CD4-positive, alpha-beta T cell treated with Interleukin-6 at 100 ng/mL for 8 hours (primary cell): Measurements from ENCODE around the gene ZCCHC24.
"Not testable (repeated sequence)": the region's sequence is repeated elsewhere in the genome, so short reads cannot be mapped to it uniquely, and the experiment has no call there.

Source experiments
- DNase-seq: peaks from one replicate; pipeline ENCODE4 v3.0.0-alpha.2; 2020; ENCODE audit warnings: mixed read lengths, low spot score

Gene ZCCHC24

GRCh38 chr10:79472951-79473350 lies 27.5 kb upstream of the ZCCHC24 start:
- no peak for DNase-seq

GRCh38 chr10:79472449-79472848 lies 27.0 kb upstream of the ZCCHC24 start:
- no peak for DNase-seq

- no peak for DNase-seq
These were observed 26.4 kb upstream of the ZCCHC24 start for GRCh38 chr10:79471776-79472175.

DNA sequence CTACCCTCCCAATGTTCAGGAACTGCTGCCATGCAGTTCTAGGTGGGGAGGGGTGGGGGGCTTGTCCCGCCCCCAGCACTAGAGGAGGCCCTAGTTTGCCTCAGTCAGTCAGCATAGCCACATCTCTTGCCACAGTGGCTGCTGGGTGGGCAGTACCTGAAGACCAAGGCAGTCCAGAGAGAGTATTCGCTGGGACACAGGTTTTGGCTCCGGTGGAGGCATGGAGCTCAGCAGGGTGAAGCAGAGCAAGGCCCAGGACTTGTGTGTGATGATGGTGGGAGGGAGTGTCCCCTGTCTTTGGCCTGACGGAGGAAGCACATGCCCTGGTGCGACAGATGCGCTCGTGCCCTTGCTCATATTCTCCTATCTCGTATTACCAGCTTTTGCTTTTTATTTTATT lies 24.7 kb upstream of the ZCCHC24 start:
- no peak for DNase-seq

DNA sequence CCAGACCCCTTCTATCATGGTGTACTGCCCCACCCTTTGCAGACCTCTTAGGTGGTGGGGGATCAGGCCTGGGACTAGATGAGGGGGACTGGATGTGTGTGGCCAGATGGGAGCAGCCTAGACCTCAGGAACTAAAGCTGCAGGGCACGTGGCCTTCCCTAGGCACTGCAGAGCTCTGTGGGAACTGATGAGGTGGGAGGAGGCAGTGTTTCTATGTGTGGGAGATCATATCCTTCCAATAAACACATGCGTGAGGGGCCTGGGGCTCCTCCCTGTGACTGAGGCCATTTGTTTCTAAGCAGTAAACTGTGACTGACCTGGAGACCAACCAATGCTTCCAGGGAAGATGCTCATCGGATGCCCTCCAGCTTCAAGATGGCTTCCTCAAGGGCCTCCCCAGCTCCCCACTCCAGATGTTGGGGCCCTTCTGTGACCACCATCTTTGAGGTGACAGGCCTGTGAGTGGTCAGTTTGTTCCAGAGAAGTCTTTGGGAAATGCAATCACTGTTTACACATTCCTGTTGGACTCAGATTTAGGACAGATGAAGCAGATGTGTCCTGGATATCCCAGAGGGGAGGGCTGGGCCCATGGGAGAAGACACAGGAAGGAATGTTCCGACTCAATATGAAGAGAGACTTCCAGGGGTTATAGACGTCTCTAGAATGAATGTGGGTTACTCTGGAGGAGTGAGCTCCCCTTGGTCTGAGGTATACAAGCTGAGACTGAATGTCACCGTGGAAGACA lies 23.6 kb upstream of the ZCCHC24 start:
- DNase-seq, result no peak

DNA sequence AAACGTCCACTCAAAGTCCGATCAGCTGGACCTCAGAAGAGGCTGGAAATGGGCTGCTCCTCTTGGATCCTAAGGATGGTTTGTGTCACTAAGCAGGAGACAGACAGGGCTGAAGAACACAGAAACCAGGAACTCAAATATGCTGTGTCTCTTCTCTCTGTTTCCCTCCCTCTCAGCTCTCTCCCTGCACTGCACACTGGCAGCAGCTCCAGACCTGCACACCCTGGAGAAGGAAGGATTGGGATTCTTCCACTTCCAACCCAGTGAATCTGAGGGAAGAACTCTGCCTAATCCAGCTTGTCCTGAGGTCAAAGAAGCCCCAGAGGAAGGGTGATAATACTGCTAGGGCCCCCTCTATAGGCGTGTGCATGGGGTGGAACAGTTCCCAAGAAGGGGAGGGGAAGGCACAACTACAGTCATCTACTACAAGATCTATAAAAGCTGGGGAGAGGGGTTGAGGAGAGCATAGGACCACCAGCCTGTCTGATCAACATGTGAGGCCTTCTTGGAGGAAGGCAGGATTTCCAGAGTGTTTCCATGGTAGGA lies 22.7 kb upstream of the ZCCHC24 start:
- no peak for DNase-seq

DNA sequence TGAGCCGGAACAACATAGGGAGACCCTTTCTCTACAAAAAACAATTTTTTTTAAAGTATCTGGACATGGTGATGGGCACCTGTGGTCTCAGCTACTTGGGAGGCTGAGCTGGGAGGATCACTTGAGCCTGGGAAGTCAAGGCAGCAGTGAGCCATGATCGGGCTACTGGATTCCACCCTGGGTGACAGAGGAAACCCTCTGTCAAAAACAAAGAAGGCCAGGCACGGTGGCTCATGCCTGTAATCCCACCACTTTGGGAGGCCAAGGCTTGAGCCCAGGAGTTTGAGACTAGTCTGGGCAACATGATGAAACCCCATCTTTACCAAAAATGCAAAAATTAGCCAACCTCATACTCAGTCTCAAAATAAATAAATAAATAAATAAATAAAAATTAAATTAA lies 19.9 kb upstream of the ZCCHC24 start:
- no peak for DNase-seq

DNA sequence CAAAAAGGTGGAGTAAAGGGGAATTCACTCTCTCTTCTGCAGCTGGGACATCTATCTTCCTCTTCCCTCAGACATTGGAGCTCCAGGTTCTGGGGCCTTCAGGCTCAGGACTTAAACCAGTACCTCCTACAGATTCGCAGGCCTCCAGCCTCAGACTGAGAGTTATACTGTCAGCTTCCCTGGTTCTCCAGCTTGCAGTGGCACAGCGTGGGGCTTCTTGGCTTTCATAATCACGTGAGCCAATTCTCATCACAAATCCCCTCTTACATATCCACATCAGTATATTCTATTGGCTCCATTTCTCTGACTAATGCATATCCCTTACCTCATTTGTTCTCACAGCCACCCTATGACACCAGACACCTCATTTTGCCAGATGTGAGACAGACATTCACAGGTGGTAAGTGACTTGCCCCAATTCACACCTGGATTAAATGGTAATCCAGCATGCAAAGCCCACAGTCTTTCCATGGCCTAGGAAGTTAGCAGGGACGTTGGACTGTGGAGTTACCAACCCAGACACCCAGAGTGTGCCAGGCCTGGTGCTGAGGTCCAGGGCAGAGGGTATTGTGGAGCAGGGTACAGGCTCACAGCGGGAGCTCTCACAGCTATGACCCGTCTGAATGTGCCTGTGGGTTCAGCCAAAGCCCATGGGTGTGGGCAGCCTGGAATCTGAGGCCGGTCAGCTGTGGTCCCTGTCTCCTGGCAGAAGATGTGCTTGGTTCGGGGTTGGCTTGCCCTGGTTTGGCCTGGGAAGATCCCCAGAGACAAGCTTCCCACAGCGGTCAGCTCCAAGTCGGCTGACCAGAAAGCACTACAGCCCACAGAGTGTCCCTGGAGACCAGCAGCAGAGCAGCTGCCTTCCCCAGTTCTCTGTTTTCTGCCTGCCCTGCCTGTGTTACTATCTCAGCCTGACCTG lies 18.4 kb upstream of the ZCCHC24 start:
- DNase-seq, result no peak

- no peak for DNase-seq
These were observed 15.3 kb upstream of the ZCCHC24 start for GRCh38 chr10:79460687-79461086.

DNA sequence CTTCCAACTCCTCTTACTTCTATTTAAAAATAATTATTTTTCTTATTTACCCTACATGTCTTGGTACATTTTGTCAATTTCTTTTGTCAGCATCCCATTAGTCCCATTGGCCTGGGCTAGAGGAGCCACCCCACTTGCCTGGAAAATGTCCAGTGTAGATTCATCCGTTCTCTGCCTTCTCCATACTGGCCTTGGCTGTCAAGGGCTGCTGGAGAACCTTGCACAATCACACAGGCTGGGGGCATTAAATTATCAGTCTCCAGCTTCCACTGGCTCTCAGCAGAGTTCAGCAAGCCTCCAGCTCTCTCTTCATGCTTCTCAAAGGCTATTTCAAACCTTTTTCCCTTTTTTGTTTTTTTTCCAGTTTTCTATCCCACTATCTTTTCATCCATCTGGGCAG lies 13.8 kb upstream of the ZCCHC24 start:
- DNase-seq, result no peak

DNA sequence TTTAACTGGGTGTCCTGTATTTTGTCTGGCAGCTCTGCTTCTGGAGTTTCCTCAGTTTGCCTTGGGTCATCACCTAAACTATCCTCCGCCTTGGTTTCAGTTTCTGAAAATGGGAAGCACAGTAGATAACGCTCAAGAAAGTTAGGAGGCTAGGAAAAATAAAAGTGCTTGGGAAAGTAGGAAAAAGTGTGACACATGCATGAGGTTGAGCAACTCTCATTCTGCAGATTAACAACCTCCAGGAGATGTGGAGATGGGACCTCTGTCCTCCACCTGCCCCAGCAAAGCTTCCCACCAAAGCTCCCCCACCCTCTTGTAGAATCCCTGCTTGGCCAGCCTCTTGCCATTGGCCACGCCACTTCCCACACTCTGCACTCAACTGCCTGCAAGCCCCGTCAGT lies 13.1 kb upstream of the ZCCHC24 start:
- no peak for DNase-seq

- no peak for DNase-seq
These were observed 11.9 kb upstream of the ZCCHC24 start for GRCh38 chr10:79457256-79457785.

- DNase-seq, result no peak
These were observed 8.8 kb upstream of the ZCCHC24 start for GRCh38 chr10:79454259-79454658.

- no peak for DNase-seq
These were observed 8.0 kb upstream of the ZCCHC24 start for GRCh38 chr10:79453392-79453791.

DNA sequence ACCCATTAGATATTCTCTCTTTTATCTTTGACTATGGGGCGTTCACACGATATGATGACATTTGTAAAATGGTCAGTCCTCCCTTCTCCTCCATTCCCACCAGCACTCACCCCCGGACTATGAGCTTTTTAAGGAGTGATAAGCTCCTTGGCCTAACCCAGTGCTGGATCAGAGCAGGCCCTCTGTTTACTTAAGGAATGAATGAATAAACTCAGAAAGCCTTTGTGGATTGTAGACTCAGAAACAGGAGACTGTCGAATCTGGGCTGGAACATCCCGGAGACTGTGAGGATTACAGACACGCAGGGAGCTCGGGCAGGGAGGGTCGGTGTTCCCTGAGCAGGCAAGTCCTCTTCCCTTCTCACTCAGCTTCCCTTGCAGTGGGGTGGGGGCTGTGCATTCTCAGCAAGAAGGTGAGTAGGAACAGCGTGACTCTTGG lies 6.8 kb upstream of the ZCCHC24 start:
- no peak for DNase-seq

- DNase-seq, result no peak
These were observed 5.7 kb upstream of the ZCCHC24 start for GRCh38 chr10:79451046-79451699.

DNA sequence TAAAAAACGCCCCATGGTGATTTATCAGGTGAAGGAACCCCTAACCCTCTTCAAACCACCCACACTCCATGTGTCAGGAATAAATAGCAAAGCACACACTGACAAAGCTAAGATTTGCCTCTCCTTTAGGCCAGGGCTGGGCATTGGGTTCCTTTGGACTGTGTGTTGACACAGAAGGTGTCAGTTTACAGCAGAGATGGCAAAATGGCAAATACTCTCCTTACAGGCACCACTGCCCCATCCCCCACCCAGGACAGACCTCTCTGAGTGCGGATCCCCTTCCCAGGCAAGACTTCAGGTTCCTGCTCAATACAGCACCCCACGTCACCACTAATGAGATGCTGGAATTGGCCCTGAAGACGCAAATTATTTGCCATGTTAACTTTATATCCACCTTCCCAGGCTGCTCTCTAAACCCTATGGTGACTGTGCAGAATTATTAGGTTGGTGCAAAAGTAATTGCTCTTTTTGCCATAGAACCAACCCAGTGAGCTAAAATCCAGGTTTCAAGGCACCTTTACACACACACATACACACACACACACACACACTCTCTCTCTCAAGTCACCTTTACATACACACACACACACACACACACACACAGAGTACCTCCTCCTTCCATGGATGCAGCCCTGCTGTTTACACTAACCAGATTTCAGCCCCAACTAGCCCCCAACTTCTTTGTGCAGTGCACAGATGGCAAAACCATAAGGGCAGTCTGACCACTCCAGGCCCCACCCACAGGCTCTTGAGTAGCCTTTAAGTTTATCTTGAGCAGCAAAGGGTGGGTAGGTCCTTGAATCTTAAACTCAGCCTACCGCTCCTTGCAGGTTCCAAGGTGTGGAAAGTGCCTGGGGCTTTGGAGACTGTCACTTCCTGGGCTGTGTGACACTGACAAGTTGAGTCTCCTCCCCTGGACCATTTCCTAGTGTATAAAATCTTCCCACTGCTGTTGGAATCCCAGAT lies 4.0 kb upstream of the ZCCHC24 start:
- DNase-seq, result no peak

DNA sequence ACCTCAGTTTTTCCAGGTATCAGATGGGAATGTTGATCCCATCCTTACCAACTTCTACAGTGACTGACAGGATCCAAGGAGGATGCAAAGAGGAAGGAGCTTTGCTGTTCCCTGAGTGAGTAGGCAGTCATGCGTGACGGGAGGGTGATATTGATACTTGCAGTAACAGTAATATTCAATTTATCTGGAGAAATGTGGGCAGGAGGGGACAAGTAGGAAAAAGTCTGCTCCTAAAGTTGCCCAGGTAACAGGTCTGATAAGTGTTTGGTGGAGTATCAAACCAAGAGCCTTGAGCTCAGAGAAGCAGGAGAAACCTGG lies 3.3 kb upstream of the ZCCHC24 start:
- DNase-seq, result no peak

GRCh38 chr10:79447911-79448731 lies 2.7 kb upstream of the ZCCHC24 start:
- DNase-seq, result no peak

- DNase-seq, result not testable (repeated sequence)
These were observed 1.8 kb upstream of the ZCCHC24 start for GRCh38 chr10:79447249-79447648.
